ENCODE data around the gene INPP5D.

DNA sequence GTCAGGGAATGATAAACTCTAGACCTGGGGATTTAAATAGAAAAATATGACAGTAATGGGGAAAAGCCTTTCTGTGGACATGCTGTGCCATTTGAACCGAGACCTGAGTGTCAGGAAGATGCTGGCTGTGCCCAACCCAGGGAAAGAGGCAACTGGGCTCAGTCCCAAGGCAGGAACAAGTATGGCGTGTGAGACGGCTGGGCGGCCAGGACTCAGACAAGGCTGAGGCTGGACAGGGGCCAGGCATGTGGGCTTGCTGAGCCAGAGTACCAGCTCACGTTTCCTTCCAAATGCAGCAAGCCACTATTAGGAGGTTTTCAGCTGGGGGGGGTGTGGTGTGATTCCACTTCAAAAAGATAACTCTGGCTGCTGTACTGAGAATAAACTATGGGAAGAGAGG, 92.4 kb downstream of the INPP5D start:
- TF ChIP-seq, protein P1, sequence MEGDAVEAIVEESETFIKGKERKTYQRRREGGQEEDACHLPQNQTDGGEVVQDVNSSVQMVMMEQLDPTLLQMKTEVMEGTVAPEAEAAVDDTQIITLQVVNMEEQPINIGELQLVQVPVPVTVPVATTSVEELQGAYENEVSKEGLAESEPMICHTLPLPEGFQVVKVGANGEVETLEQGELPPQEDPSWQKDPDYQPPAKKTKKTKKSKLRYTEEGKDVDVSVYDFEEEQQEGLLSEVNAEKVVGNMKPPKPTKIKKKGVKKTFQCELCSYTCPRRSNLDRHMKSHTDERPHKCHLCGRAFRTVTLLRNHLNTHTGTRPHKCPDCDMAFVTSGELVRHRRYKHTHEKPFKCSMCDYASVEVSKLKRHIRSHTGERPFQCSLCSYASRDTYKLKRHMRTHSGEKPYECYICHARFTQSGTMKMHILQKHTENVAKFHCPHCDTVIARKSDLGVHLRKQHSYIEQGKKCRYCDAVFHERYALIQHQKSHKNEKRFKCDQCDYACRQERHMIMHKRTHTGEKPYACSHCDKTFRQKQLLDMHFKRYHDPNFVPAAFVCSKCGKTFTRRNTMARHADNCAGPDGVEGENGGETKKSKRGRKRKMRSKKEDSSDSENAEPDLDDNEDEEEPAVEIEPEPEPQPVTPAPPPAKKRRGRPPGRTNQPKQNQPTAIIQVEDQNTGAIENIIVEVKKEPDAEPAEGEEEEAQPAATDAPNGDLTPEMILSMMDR (IDR thresholded peaks at IDR 0.05; ENCODE audit: low read depth, low read length): no peak
- no peak for TF ChIP-seq EZH2phosphoT487 (IDR thresholded peaks at IDR 0.05; ENCODE audit: low read depth)

All from OCI-LY3 (cell line).